ENCODE measurements around the gene MTHFD2.

GRCh38 chr2:74204436-74204835, 6.0 kb downstream of the MTHFD2 start:
- TF ChIP-seq POLR2A (IDR thresholded peaks at IDR 0.05) (no peak), CTCF (IDR thresholded peaks at IDR 0.05) (no peak)

All from body of pancreas (tissue), 4 donors.